ENCODE measurements around the gene PSMD13. TPM values are rescaled to one million over a fixed set of nuclear protein-coding genes. Genes with fewer than 3 reads are reported as not detected.

PSMD13 gene
- total and polyA plus RNA-seq, 2 experiments from 2014 or later: 91.8 to 146 TPM

- no peak for DNase-seq (ENCODE audit: low spot score)
Measured at GRCh38 chr11:278001-278951, 41.5 kb downstream of the PSMD13 start, which contains the start of gene NLRP6. Gene NLRP6, plus strand, starts transcription at chr11:278407. Its CDS starts 163 bp downstream, at chr11:278570.

GRCh38 chr11:279040-279965 lies 42.5 kb downstream of the PSMD13 start:
- TF ChIP-seq CTCF (IDR thresholded peaks at IDR 0.05; ENCODE audit: poor library complexity): no peak
- no peaks in the 10 kb centered on the region for H3K36me3 ChIP-seq (replicated peaks; ENCODE audit: insufficient read depth, low read depth)
- H3K4me3 ChIP-seq: no peak overlapping the region
- DNase-seq (ENCODE audit: low spot score): no peak
- no peaks in the 10 kb centered on the region for H3K9me2 ChIP-seq (replicated peaks; ENCODE audit: insufficient read depth)
- 90% methylated on average over 76 of the region's 97 CpGs for WGBS (ENCODE audit: low lambda C conversion rate, missing lambda C conversion rate)
- no peak overlapping the region for H3K4me2 ChIP-seq
- H3K27ac ChIP-seq: no peak overlapping the region
- H4K20me1 ChIP-seq (ENCODE audit: insufficient read depth, poor library complexity, severe bottlenecking): no peaks in the 10 kb centered on the region
- H3K4me1 ChIP-seq (ENCODE audit: insufficient read depth): no peaks in the 10 kb centered on the region
- H3K27me3 ChIP-seq: no peaks in the 10 kb centered on the region
- H2AFZ ChIP-seq: no peak overlapping the region
- H3K9me3 ChIP-seq (ENCODE audit: low read depth): no peaks in the 10 kb centered on the region
- no peaks in the 10 kb centered on the region for H3K79me2 ChIP-seq

More at GRCh38 chr11:278001-278951, 41.5 kb downstream of the PSMD13 start, which contains the start of gene NLRP6:
- H3K36me3 ChIP-seq (replicated peaks; ENCODE audit: insufficient read depth, low read depth): no peaks in the 10 kb centered on the region
- no peaks in the 10 kb centered on the region for H3K9me3 ChIP-seq (ENCODE audit: low read depth)
- 91% methylated on average over 21 of the region's 21 CpGs for WGBS (ENCODE audit: low lambda C conversion rate, missing lambda C conversion rate)
- no peaks in the 10 kb centered on the region for H3K9me2 ChIP-seq (replicated peaks; ENCODE audit: insufficient read depth)
- H3K27ac ChIP-seq: no peak within 1 kb of the TSS
- H3K4me2 ChIP-seq: no peak within 1 kb of the TSS
- no peaks in the 10 kb centered on the region for H3K4me1 ChIP-seq (ENCODE audit: insufficient read depth)
- H3K4me3 ChIP-seq: no peak within 1 kb of the TSS
- no peaks in the 10 kb centered on the region for H3K79me2 ChIP-seq
- no peaks in the 10 kb centered on the region for H4K20me1 ChIP-seq (ENCODE audit: insufficient read depth, poor library complexity, severe bottlenecking)
- TF ChIP-seq EZH2 (IDR thresholded peaks at IDR 0.05; ENCODE audit: borderline replicate concordance) (no peak), CTCF (IDR thresholded peaks at IDR 0.05; ENCODE audit: poor library complexity) (no peak), EZH2phosphoT487 (IDR thresholded peaks at IDR 0.05; ENCODE audit: low read depth, severe bottlenecking, unreplicated experiment) (no peak)
- no peak within 1 kb of the TSS for H2AFZ ChIP-seq
- H3K27me3 ChIP-seq: no peaks in the 10 kb centered on the region

GRCh38 chr11:279966-280705 lies 43.4 kb downstream of the PSMD13 start:
- Histone ChIP-seq H3K36me3 (replicated peaks; ENCODE audit: insufficient read depth, low read depth) (no peaks in the 10 kb centered on the region), H3K27me3 (no peaks in the 10 kb centered on the region), H3K4me1 (ENCODE audit: insufficient read depth) (no peaks in the 10 kb centered on the region), H3K4me2 (no peak overlapping the region), H3K27ac (no peak overlapping the region), H3K79me2 (no peaks in the 10 kb centered on the region), H2AFZ (no peak overlapping the region), H3K9me3 (ENCODE audit: low read depth) (no peaks in the 10 kb centered on the region), H4K20me1 (ENCODE audit: insufficient read depth, poor library complexity, severe bottlenecking) (no peaks in the 10 kb centered on the region), H3K4me3 (no peak overlapping the region), H3K9me2 (replicated peaks; ENCODE audit: insufficient read depth) (no peaks in the 10 kb centered on the region)
- DNase-seq (ENCODE audit: low spot score): no peak
- WGBS (ENCODE audit: low lambda C conversion rate, missing lambda C conversion rate): 65% methylated on average over 73 of the region's 85 CpGs
- TF ChIP-seq EZH2 (IDR thresholded peaks at IDR 0.05; ENCODE audit: borderline replicate concordance) (no peak), EZH2phosphoT487 (IDR thresholded peaks at IDR 0.05; ENCODE audit: low read depth, severe bottlenecking, unreplicated experiment) (no peak), CTCF (IDR thresholded peaks at IDR 0.05; ENCODE audit: poor library complexity) (no peak)

Measured in hepatocyte (in vitro differentiated cells).